GM19351 (cell line): Measurements from ENCODE around the gene CD300LG.
"Not testable (repeated sequence)": the region's sequence is repeated elsewhere in the genome, so short reads cannot be mapped to it uniquely, and the experiment has no call there.

Source experiments
- ATAC-seq: cut with Tn5 transposase; IDR thresholded peaks from one replicate; pipeline ENCODE4 v1.9.1; 2021; ENCODE audit warnings: mild to moderate bottlenecking, moderate library complexity; ENCODE audit not compliant: unreplicated experiment

The CD300LG gene, protein sequence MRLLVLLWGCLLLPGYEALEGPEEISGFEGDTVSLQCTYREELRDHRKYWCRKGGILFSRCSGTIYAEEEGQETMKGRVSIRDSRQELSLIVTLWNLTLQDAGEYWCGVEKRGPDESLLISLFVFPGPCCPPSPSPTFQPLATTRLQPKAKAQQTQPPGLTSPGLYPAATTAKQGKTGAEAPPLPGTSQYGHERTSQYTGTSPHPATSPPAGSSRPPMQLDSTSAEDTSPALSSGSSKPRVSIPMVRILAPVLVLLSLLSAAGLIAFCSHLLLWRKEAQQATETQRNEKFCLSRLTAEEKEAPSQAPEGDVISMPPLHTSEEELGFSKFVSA

DNA sequence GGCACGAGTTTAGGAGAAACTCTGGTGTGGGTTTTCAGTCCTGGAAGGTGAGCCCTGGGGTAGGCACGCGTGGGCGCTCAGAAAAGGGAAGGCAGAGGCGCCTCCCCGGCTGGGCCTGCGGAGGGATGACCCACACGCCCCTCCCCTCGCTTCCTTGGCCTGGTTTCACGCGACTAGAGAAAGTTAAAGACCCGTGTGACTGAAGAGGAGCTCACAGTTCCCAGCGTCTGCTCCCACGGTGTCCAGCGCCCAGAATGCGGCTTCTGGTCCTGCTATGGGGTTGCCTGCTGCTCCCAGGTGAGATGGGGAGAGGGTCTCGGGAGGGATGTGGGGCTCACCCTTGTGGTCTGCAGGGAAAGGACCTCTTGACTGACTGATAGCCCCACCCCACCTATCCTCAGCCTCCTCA lies at the start of gene CD300LG:
CD300LG (plus strand) TSS at position 214 of the 409 bp plus-strand sequence; CDS start at position 255, 41 bp downstream.
- ATAC-seq = no peak

DNA sequence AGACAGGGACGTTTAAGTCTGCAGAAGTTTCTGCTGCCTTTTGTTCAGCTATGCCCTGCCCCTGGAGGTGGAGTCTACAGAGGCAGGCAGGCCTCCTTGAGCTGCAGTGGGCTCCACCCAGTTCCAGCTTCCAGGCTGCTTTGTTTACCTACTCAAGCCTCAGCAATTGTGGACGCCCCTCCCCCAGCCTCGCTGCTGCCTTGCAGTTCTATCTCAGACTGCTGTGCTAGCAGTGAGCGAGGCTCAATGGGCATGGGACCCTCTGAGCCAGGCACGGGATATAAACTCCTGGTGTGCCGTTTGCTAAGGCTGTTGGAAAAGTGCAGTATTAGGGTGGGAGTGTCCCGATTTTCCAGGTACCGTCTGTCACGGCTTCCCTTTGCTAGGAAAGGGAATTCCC lies 49.0 kb upstream of the CD300LG start:
- not testable (repeated sequence) for ATAC-seq

DNA sequence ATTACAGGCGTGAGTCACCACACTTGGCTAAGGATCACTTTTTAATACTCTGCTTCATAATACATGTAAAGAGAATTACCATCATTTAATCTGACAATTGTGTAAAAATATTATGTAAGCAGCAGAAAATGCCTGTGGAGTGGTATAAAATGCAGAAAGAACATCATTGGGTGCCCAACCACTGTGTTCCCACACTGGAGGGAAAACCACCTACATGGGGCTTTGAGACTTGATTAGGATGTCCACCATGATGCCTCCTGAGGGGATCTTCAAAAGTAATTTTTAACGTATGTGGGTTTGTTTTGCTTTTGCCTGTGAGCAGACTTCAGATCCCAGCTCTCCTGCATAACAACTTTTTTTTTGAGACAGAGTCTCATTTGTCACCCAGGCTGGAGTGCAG lies 47.9 kb upstream of the CD300LG start:
- ATAC-seq = no peak

DNA sequence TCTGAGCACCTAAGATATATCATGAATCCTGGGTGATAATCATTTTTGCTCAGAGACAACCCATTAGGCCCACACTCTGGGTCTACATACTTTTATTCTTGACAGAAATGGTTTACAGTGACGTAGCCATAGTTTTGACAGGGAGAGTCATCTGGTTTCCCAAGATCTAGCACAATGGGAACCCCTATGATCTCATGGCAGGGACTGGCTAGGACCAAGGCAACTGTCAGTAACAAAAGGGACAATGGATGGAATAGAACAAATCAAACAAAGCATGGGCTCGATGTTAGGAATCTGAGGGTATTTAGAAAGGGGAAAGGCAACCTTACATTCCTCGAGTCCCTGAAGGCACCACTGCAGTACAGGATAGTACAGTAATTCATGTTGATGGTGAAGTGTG lies 46.2 kb upstream of the CD300LG start:
- no peak for ATAC-seq

DNA sequence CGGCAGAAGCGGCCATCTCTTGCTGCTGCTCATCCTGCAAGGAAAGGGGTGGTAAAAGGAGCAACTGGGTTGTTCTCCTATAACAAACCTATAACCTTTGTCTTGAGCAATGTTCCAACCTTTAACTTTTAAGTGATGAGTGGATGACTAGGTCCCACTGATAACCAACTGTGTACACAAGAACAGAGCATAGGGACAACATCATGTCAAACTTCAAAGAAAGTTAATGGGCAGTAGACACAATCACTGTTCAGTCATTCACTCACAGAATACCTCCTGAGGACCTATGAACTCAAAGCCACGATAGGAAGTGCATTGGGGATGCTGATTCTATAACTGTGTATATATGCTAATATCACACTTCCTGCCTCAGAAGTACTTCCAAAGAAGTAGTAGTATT lies 45.1 kb upstream of the CD300LG start:
- ATAC-seq = no peak

DNA sequence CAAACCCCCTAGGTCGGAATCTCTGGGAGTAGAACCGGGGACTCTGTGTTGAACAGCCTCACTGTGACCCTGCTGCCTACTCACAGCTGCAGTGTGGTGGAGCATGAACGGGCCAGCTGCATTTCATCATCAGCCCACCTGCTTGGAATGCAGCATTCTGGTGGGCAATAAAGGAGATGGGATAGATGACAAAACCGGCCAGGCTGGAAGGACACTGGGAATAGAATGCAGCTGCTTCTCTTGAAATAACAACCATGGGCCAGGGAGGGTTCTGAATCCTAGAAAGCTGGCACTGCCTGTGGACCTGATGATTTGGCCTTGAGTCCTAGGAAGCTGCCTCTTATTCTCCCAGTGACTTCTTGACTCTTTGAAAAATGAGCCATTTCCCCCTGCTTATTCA lies 43.2 kb upstream of the CD300LG start:
- ATAC-seq = no peak

DNA sequence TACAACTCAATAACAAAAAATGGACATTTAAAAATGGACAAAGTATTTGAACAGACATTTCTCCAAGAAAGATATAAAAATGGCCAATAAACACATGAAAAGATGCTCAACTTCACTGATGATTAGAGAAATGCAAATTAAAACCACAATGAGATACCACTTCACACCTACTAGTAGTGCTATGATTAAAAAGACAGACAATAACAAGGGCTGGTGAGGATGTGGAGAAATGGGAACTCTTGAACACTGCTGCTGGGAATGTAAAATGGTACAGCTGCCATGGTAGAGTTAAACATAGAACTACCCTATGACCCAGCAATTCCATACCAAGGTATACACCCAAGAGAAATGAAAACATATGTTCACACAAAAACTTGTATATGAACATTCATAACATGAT lies 41.9 kb upstream of the CD300LG start:
- ATAC-seq = no peak

DNA sequence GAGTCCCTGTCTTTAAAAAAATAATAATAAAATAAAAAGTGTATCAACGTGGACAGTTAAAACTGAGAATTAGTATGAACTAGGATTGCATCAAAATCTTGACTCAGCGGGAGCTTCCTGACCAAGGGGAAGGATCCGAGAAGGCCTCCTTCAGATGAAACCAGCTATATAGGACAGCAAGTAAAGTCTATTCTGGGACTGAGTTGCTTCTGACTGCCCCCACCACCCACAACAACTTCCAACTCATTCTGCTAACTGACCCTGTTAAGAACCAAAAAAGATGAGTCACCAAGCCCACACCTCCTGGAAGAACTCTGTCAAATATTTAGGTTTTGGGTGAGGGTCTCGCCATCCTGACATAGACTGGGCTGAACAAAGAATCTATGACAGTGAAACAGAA lies 38.9 kb upstream of the CD300LG start:
- no peak for ATAC-seq

DNA sequence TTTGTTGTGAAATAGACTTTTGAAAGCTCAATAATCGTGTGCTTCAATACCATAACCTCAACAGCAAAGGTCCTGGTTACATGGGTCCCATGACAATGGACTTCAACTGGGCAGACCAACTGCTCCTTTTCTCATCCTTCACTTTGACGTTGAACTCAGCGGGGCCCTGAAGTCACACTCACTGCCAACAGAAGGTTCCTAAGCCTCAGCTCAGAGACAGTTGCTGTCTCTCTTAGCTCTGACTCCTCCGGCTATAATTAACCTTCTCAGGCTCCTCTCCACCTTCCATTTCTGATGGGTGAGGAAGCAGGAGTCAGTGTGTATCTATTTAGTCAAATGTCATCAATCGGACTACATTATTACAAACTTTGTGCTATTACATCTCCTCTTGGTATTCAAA lies 37.9 kb upstream of the CD300LG start:
- no peak for ATAC-seq

DNA sequence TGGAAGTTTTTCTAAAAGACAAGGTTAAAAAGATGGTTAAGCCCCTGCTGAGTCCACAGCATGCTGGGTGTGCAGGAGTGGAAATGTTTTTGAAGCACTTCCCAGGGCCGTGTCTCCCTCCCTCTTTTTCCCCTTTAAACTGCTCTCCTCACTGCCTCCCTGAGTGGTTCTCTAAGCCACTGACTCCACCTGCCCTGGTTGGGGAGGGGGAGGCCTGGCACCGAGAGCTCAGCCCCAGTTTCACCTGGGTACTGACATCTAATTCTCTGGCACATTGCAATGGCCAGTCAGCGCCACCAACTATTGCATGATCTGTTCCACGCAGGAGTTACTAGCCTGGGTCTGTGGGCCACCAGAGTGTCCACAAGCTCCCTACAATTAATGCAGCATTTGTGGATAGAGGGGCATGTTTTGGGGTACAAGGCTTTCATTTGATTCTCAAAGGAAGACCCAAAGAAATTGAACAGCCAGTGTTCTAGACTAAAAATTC lies 36.7 kb upstream of the CD300LG start:
- no peak for ATAC-seq

DNA sequence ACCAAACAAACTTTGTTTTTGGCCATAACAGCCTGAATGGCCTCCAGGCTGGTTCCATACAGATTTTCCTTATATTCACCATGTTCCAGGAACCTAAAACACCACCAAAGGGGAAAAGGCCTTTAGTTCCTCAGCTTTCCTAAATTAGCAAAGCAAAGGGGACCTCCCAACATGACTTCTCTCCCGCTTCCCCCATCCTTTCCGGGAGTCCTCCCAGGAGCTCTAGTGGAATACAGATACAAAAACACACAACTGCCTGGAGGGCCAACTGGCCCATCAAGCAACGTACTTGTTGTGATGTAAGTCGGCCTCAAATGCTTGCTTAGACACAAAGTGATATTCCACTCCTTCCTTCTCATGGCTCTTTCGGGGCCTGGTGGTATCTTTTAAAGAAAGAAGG lies 36.2 kb upstream of the CD300LG start:
- ATAC-seq = no peak

DNA sequence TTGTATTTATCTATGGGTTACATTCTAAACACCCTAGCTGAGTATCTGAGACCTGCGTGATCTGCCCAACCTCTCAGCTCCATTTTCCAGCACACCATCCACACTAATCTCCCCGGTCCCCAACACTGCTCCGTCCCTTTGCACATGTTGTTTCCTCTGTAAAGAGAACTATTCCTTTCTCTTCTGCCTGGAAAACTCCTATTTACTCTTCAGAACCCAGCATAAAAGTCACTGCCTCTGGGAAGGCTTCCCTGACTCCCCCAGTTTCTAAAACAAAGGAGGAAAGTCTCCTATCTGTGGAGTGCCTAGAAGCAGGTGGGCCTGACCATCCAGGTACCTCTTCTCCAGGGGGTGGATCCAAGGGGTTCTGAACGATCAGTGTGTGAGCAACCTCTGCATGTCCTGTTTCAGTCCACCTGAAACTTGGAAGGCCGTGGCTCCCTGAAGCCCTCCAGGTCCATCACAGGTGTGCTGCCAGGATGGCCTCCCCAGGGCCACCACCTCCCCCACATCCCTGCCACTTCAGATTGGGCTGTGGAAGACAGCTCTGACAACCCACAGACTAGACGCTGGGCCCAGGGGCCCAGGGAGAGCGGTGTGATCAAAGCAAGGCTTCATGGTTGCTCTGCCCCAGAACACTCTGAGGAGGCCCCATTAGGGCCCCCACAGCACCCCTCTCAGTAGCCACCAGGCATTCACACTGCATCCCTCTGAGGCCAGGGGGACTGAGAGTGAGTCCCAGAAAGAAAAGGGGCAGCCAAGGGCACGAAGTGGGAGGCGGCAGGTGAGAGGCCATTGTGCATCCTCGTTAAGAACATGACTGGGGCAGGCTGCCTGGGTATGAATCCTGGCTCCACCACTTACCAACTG lies 34.3 kb upstream of the CD300LG start:
- ATAC-seq = no peak

DNA sequence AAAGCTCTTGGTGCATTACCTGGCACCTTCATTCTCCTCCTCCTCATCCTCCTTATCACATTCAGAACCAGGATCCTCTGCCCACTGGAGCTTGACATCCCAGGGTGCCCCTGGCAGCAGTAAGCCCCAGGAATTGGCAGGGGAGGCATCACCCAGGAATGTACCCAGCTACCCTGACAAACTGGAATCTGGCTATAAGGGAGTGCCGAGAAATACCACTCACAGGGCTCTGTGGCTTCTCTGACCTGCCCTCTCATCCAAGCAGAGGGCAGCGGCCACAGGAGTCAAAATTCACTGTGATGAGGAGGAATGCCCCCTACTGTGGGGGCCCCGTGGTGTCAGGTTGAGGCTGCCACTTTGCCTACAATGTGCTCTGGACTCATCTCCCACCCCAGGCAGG lies 33.6 kb upstream of the CD300LG start:
- no peak for ATAC-seq

DNA sequence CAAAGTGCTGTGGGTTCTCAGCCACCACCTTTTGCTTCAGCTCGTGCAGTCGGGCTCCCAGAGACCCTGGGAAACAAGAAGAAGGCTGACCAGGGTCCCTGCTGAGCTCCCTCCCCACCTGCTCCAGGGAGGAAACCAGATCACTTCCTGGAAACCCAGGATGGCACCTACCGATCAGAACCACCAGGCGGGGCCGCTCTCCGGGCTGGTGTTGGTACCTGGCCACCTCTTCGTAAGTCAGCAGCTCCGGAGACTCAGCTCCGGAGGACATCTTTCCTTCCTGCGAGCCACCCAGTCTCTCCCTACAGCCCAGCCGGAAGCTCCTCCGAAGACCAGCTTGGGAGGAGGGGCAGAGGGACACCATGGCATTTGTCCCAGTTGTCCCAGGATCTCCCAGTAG lies 33.0 kb upstream of the CD300LG start:
- no peak for ATAC-seq

DNA sequence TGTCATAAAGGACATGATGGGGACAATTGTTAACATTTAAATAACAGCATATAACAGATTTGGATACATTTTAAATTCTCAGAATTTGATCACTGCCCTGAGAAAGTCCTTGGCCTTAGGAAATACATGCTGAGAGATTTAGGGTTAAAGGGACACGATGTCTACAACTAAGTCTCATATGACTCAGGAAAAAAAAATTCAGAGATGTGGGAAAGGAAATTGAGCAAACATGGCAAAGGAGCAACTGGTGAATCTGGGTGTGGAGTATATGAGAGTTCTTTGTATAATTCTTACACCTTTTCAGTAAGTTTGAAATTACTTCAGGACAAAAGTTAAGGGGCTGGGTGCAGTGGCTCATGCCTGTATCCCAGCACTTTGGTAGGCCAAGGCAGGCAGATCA lies 32.3 kb upstream of the CD300LG start:
- ATAC-seq = no peak

DNA sequence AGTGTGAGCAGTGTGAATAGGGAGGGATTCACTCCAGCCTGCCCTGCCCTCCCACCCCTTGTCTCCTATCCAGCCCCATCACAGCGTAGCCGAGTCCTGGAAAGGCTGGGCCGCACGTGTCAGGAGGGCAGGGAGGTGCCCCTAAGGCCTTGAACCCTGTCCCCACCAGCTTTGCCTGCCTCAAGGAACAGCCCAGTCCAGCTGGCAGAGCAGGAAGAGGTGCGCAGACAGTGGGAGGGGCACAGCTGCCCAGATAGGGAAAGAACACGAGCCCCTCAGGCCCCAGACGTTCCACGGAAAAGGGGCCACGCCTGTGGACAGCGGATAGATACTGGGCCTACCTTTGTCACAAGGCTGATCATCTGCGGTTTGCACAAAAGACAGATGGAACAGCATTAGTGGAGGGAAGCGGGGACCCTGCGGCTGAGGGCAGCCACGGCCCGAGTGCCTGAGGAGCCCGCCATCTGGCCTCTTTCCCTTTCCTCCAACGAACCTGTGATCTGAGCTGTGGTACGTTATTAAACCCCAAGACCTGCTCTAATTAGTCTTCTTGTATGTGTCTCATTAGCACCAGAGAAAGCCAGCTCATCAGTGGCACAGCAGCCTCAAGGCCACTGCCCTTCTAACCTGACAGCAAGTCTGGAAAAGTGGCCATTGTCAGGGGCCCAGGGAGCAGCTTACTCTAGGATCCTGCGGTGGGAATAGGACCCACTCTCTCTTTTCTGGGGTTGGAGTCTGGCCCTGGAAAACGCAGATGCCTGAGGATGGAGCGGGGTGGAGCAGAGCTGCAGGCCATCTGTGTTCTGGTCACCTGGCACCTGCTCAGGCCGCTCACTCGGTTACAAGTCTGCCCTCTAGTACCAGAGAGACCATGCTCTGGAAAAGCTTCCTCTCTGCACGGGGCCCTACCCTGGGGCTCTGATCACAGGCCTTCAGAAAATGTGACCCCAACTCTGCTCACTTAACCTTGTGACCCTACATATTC lies 30.3 kb upstream of the CD300LG start:
- no peak for ATAC-seq

DNA sequence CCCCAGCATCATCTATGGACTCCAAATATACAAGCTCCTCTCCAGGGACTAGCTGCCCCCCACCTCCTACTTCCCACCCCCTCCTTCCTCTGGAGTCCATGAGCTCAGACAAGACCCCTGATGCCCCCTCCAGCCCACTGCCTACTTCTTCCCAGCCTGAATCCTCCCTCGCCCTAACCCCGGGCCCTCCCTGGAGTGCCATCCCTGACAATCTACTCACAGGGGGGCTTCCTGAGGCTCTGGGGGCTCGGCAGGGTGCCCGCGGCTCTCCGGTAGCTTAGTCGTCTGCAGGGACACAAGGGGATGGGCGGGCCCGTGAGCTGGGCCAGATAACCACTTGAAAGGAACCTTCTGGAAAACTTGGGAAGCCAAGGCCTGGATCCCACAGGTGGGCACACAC lies 29.1 kb upstream of the CD300LG start:
- ATAC-seq = no peak

DNA sequence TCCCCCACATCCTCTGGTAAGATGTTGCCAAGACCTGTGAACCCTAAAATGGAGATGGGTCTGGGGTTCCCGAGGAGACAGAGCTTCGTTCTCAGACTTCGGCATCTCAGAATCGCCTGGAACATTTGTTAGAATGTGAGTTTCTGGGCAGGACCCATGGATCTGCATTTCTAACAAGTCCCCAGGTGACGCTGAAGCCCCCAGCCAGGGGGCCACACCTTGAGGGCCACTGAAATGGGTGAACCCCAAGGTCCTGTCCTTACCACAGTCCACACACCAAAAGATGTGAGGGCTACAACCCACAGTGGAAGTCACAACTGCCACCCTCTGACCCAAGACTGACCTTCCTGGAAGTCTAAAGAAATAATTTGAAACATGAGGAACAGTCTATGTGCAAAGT lies 28.0 kb upstream of the CD300LG start:
- no peak for ATAC-seq

DNA sequence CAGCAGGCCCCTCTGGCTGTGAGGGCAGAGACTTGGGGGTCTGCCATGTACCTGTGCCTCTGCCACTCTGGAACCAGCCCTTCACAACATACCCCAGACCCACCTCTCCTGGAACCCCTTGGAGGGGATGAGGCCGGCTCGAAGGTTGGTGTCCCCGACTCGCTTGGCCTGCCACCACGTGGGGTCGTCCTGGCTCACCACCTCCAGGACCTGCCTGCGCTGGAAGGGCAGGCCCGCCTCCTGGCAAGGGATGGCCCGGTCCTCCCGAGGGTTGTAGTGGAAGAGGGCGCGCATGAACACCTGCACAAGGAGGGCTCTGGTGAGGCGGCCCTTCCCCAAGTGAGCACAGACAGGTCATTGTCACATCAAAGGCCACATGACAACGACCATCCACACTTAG lies 26.2 kb upstream of the CD300LG start:
- no peak for ATAC-seq

DNA sequence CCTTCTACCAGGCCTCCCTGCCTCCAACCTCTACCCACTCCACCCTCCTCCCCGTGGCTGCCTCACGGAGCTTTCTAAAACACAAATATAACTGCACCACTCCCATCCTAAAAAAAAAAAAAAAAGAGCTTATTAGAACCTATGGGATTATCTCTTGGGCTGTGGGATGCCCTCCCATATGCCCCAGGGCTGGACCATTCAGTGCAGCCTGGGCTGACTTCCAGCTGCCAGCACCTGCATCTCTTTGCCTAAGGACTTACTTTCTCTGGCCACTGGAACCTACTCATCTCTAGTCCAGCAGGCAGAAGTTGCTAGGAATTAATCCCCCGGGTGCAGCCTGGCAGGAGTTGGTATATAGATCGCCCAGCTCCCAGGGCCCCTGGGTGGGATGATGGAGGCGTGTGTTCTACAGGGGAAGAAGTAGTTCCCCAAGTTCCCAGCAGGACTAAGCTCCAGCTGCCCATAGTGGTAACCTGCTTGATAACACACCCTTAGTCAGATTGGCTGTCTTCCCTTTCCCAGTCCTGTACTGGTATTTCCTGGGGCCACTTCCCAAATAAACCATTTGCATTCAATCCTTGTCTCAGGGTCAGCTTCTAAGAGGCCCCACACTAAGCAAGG lies 24.3 kb upstream of the CD300LG start:
- no peak for ATAC-seq
